GM12801 (cell line): Measurements from ENCODE around the gene HOMER2.

ENCODE experiments used
- CTCF ChIP-seq: IDR thresholded peaks from one replicate; pipeline ENCODE4 v1.5.1; 2011; ENCODE audit warnings: control low read depth; ENCODE audit not compliant: insufficient read length; ENCODE audit errors: extremely low read depth

Gene HOMER2

GRCh38 chr15:82971218-82971984 is 18.9 kb upstream of the HOMER2 start:
- no peak for TF ChIP-seq CTCF

- TF ChIP-seq CTCF: no peak
Measured at GRCh38 chr15:82970696-82971095, 18.2 kb upstream of the HOMER2 start.

- TF ChIP-seq CTCF: no peak
Measured at GRCh38 chr15:82970078-82970686, 17.7 kb upstream of the HOMER2 start.

GRCh38 chr15:82969353-82969752 is 16.8 kb upstream of the HOMER2 start:
- TF ChIP-seq CTCF: no peak

GRCh38 chr15:82968066-82968465 is 15.5 kb upstream of the HOMER2 start:
- TF ChIP-seq CTCF: no peak

GRCh38 chr15:82966671-82967071 is 14.2 kb upstream of the HOMER2 start:
- TF ChIP-seq CTCF: no peak

GRCh38 chr15:82964890-82965289 is 12.4 kb upstream of the HOMER2 start:
- no peak for TF ChIP-seq CTCF
